Duodenal mucosa (tissue), 2 donors: Measurements from ENCODE around the gene FAM13A.

Experiments used
- H3K27ac ChIP-seq: one replicate; pipeline ENCODE4 v1.7.0; 2013; ENCODE audit warnings: low read depth, low read length
- H3K27me3 ChIP-seq, 2 donors: one replicate each; pipeline ENCODE4 v1.7.0; 2013; ENCODE audit warnings: low read length in 2 of 2, control low read depth in 1 of 2; ENCODE audit not compliant: insufficient read depth in 2 of 2, control insufficient read depth in 1 of 2
- H3K36me3 ChIP-seq, 2 donors: one replicate each; pipeline ENCODE4 v1.7.0; 2013; ENCODE audit warnings: low read length in 2 of 2, control low read depth in 1 of 2; ENCODE audit not compliant: insufficient read depth in 2 of 2, control insufficient read depth in 1 of 2
- H3K4me1 ChIP-seq, 2 donors: one replicate each; pipeline ENCODE4 v1.7.0; 2013; ENCODE audit warnings: low read length in 2 of 2, control low read depth in 1 of 2; ENCODE audit not compliant: insufficient read depth in 2 of 2, control insufficient read depth in 1 of 2
- H3K4me3 ChIP-seq, 2 donors: one replicate each; pipeline ENCODE4 v1.7.0; 2013; ENCODE audit warnings: low read length in 2 of 2, low read depth in 1 of 2
- H3K9ac ChIP-seq, 2 donors: one replicate each; pipeline ENCODE4 v1.7.0; 2013; ENCODE audit warnings: low read length in 2 of 2, low read depth in 1 of 2
- H3K9me3 ChIP-seq, 2 donors: one replicate each; pipeline ENCODE4 v1.7.0; 2013; ENCODE audit warnings: low read length in 2 of 2, control low read depth in 1 of 2; ENCODE audit not compliant: control insufficient read depth in 1 of 2

FAM13A gene

DNA sequence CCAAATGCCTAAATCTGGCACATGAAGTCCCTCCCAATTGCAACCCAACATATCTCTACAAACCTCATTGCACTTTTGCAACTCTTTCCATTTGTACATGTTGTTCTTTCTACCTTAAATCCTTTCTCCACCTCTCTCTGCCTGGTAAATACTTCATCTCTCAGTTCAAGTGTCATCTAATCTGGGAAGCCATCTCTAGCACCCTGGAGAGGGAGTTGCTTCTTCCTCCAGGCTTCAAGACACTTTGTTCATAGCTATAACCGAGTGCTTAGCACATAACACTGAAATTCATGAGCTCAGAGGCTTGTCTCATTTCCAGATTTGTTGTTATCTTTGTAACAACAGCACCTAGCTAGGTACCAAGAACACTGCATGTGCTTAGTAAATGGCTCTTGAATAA lies 244.6 kb downstream of the FAM13A start:
- Histone ChIP-seq H3K9me3 (peaks cover 0 to 5% of the 10 kb centered on the region in 2 donors), H3K27ac (no peak overlapping the region), H3K4me3 (no peak overlapping the region), H3K36me3 (no peaks in the 10 kb centered on the region), H3K27me3 (no peaks in the 10 kb centered on the region), H3K4me1 (peaks cover 20 to 27% of the 10 kb centered on the region in 2 donors), H3K9ac (no peak overlapping the region)

DNA sequence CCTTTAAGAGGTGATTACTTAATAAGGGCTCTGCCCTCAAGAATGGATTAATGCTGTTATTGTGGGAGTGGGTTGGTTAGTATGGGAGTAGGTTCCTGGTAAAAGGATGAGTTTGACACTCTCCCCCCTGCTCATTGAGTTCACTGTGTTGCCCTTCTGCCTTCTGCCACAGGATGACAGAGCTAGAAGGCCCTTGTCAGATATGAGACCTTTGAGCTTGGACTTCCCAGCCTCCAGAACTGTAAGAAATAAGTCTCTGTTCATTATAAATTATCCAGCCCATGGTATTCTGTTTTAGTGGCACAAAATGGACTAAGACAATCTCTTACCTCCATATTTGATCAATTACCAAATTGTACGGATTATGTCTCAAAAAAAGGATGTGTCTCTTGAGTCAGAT lies 245.1 kb downstream of the FAM13A start:
- Histone ChIP-seq H3K9ac (no peak overlapping the region), H3K36me3 (no peaks in the 10 kb centered on the region), H3K9me3 (peaks cover 0 to 5% of the 10 kb centered on the region in 2 donors), H3K27ac (no peak overlapping the region), H3K27me3 (no peaks in the 10 kb centered on the region), H3K4me3 (no peak overlapping the region), H3K4me1 (peaks cover 25 to 32% of the 10 kb centered on the region in 2 donors)

GRCh38 chr4:88810325-88810724 lies 246.7 kb downstream of the FAM13A start:
- Histone ChIP-seq H3K9ac (no peak overlapping the region), H3K27ac (no peak overlapping the region), H3K9me3 (peaks cover 0 to 5% of the 10 kb centered on the region in 2 donors), H3K36me3 (no peaks in the 10 kb centered on the region), H3K27me3 (no peaks in the 10 kb centered on the region), H3K4me1 (peaks cover 34% of the 10 kb centered on the region in 2 donors), H3K4me3 (no peak overlapping the region)

- Histone ChIP-seq H3K4me3 (no peak overlapping the region), H3K36me3 (no peaks in the 10 kb centered on the region), H3K27me3 (no peaks in the 10 kb centered on the region), H3K4me1 (peaks cover 34 to 41% of the 10 kb centered on the region in 2 donors), H3K27ac (no peak overlapping the region), H3K9ac (no peak overlapping the region), H3K9me3 (peaks cover 0 to 5% of the 10 kb centered on the region in 2 donors)
These were observed 247.3 kb downstream of the FAM13A start for GRCh38 chr4:88809576-88810219.

DNA sequence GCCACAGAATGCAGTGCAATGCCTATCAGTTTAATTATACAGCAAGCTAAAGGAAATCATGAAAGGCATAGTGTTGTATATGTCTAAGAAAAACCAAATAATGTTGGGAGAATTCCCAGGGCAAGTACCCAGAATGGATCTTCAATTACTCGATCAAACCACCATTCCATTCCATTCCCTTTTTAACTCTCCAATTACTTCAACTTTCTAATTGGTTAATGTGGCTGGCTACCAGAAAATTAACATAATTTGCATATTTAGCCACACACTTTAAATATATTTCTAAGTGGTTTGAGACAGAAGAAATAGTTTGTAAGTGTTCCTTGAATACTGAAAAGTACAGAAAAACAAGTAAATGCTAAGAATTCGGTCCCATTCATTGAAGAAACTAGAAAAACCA lies 247.9 kb downstream of the FAM13A start:
- H3K4me3 ChIP-seq: no peak overlapping the region
- H3K4me1 ChIP-seq: peaks cover 29 to 46% of the 10 kb centered on the region in 2 donors
- no peaks in the 10 kb centered on the region for H3K36me3 ChIP-seq
- peaks cover 0 to 5% of the 10 kb centered on the region in 2 donors for H3K9me3 ChIP-seq
- H3K27me3 ChIP-seq: no peaks in the 10 kb centered on the region
- no peak overlapping the region for H3K27ac ChIP-seq
- H3K9ac ChIP-seq: no peak overlapping the region

GRCh38 chr4:88807499-88807898 lies 249.5 kb downstream of the FAM13A start:
- peaks cover 33 to 51% of the 10 kb centered on the region in 2 donors for H3K4me1 ChIP-seq
- H3K27me3 ChIP-seq: no peaks in the 10 kb centered on the region
- H3K36me3 ChIP-seq: peaks cover 0 to 4% of the 10 kb centered on the region in 2 donors
- H3K9ac ChIP-seq: no peak overlapping the region
- H3K27ac ChIP-seq: peak overlapping the region; percentile 39
- no peak overlapping the region for H3K4me3 ChIP-seq
- H3K9me3 ChIP-seq: peaks cover 0 to 5% of the 10 kb centered on the region in 2 donors

DNA sequence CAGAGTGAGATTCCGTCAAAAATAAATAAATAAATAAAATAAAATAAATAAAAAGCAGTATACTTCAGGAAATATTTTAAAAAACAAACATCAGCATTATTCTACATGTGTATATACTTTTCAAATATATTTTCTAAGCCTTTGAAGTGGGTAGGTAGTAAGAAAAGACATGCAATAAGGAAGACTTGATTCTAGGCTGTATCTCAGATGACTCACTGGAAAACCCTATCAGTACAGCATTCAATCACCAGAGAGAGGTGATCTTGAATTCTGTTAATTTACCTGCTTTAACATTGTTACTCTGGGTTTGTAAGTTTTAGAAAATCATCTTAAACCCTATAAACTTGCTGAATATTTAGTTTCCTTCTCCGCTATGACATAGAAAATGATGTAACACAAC lies 252.8 kb downstream of the FAM13A start:
- no peak overlapping the region for H3K27ac ChIP-seq
- peaks cover 30 to 50% of the 10 kb centered on the region in 2 donors for H3K4me1 ChIP-seq
- H3K36me3 ChIP-seq: peaks cover 0 to 15% of the 10 kb centered on the region in 2 donors
- no peaks in the 10 kb centered on the region for H3K27me3 ChIP-seq
- H3K4me3 ChIP-seq: no peak overlapping the region
- no peak overlapping the region for H3K9ac ChIP-seq
- no peaks in the 10 kb centered on the region for H3K9me3 ChIP-seq

- Histone ChIP-seq H3K4me3 (no peak overlapping the region), H3K9ac (no peak overlapping the region), H3K4me1 (peaks cover 30 to 50% of the 10 kb centered on the region in 2 donors), H3K9me3 (no peaks in the 10 kb centered on the region), H3K27me3 (no peaks in the 10 kb centered on the region), H3K27ac (no peak overlapping the region), H3K36me3 (peaks cover 0 to 15% of the 10 kb centered on the region in 2 donors)
These were observed 253.3 kb downstream of the FAM13A start for GRCh38 chr4:88803600-88804096.

DNA sequence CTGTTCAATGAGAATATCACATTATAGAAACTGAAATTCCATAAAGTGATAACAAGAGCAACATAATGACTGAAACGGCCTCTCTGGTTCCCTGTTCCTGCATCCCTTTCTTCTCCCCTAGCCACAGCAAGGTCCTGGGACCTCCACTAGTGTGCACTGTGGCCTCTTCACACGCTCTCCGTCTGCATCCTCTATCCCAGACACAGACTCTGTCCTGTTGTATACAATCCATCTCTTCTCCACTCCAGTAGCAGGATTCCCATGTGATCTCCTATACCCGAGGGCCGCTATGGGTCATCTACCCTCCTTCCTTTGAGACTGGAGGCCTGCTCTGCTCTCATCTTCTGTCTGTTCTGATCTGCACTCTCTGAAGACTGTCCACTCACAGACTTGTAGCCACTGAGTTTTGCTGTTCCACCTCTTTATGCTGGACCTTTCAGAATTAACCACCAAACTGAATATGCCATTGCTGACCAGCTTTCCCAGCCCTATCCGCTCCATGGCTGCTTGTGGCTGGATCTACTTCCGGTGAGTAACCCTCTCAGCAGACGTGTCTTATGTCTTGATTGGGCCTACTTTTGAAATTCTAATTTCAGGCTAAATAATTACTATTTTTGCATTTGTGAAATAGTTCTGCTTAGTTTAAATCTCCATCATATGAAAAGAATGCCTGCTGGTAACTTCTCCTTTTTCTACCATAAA lies 254.2 kb downstream of the FAM13A start:
- Histone ChIP-seq H3K4me3 (no peak overlapping the region), H3K27ac (no peak overlapping the region), H3K9ac (no peak overlapping the region), H3K4me1 (peaks cover 30 to 48% of the 10 kb centered on the region in 2 donors), H3K36me3 (peaks cover 0 to 17% of the 10 kb centered on the region in 2 donors), H3K9me3 (no peaks in the 10 kb centered on the region), H3K27me3 (no peaks in the 10 kb centered on the region)

GRCh38 chr4:88802138-88802537 lies 254.8 kb downstream of the FAM13A start:
- Histone ChIP-seq H3K36me3 (peaks cover 0 to 17% of the 10 kb centered on the region in 2 donors), H3K27ac (no peak overlapping the region), H3K4me1 (peaks cover 26 to 43% of the 10 kb centered on the region in 2 donors), H3K4me3 (no peak overlapping the region), H3K27me3 (no peaks in the 10 kb centered on the region), H3K9ac (no peak overlapping the region), H3K9me3 (no peaks in the 10 kb centered on the region)
